HG03439 (cell line): ENCODE results near the gene BCL2L15.

Source experiments
- ATAC-seq: cut with Tn5 transposase; IDR thresholded peaks from one replicate; pipeline ENCODE4 v1.9.1; 2021; ENCODE audit warnings: mild to moderate bottlenecking, moderate library complexity; ENCODE audit not compliant: unreplicated experiment

BCL2L15 gene

DNA sequence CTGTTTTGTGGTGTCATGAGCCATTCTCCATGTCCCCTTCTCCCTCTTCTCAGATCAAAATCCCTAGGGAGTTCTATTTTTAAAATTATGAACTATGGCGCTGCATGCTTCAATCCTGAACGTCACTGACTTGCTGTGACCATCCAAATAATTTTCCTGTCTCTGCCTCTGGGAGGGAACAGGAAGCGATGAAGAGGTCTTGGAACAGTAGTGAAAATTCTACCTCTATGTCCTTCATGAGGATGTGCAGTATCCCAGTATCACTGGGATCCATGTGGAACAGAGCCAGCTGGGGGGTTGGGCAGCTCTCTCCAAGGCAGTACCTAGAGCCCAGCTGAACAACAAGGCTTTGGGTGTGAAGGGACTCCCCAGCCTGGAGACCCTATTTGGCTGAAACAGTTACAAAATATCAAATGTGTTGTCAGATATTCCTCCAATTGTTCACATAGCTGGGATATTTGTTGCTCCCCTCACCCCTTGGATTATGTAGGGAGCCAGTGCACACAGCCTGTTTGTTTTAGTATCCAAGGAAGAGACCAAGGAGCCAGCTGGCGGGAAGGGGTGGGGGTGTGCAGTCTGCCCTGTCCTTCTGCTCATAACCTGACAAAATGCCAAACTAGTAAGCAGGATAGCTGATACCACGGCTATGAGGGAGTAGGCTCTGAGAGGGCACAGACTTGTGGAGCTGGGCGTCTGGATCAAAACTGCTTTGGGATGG is 25.4 kb upstream of the BCL2L15 start:
- no peak for ATAC-seq

- ATAC-seq = peak; percentile 4
These were observed 18.1 kb upstream of the BCL2L15 start for GRCh38 chr1:113905435-113905861.

DNA sequence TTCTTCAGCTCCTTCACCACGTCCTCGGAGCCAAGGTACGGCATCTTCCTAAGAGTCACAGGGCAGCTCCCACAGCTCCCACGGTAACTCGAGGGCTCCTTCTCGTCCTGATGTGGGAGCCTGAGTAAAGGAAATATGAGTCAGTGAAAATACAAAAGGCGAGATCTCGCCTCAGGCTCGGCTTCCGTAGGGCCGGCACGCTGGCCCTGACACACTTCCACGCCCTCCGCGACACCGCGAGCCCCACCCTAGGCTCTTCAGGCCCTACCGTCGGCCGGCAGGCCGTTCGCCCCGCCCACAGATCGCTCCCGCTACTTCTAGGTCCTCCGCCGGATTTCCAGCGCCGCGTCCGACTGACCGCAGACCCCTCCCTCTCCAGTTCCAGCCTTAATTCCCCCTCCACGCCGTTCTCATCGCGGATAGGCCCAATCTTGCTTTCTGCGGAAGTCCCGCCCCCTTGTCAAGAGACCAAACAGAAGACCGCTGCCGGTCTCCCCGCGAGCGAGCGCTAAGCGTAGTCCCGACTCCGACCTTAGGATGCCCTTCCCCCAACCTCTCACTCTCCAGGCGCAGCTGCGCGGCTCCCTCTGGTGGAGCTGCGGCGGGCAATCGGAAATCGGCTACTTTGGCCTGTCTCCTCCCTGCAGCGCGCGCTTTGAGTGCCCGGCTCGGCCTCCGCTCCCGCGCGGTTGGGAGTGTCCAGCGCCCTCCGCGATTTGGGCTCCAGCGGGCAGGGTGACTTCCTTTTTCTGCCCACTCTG is 17.5 kb upstream of the BCL2L15 start, which contains the start of the genes AP4B1 and DCLRE1B:
TSS of gene AP4B1 (minus strand) at position 126 of the 761 bp plus-strand sequence. CDS start at position 44, 82 bp downstream.
TSS of gene DCLRE1B (plus strand) at position 653 of the 761 bp plus-strand sequence. CDS start 261 bp downstream, outside the sequence.
- peak; percentile 88 for ATAC-seq

GRCh38 chr1:113904293-113904673 is 16.9 kb upstream of the BCL2L15 start:
- ATAC-seq = peak; percentile 32

DNA sequence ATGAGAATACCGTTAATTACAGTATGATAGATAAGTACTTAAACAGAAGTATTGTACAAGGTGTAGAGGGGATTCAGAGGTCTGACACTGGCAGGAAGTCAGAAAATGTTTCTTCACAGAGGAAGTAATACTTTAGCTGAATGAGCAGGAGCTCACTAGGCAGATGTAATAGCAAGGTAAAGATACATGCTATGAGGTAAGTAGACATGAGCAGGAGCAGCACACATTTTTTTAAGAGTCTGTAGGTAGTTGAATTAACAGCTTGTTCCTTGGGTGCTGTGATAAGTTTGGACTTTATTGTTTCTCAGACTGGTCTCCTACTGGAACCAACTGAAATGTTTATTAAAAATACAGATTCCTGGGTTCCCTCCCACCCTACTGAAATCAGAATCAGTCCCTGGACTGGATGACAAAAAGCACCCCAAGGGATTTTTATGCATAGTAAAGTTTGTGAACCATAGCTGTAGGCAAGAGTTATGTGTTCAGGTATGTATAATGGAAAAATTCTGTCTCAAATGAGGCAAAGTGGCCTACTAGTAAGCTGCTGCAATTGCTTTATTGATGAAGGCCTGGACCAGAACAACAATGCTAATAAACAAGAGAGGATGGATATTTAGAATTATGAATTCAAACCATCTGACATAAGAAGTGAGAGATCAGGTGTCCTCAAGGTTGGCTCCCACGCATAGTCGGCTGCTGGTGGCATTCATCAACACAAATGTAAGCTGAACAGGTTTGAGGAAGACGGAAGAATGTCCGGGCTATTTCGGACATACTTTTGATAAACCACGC is 16.3 kb upstream of the BCL2L15 start:
- no peak for ATAC-seq

DNA sequence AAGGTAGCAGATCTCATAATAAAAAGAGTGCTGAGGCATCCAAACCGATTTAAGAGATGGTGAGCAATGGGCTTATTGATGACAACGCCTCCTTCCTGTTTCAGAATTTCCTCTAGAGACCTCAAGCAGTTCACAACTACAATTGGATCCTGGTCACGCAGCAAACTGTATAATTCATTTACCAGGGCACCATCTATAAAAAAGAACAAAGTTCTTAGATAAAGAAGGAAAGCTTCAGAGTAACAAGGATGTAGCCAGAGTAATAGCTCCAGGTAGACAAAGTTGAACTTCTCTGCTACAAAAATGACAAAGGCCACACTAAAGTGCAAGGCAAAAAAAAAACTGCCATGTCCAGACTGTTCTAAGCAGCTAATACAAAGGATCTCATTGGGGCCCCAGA is 13.8 kb upstream of the BCL2L15 start:
- ATAC-seq = no peak

DNA sequence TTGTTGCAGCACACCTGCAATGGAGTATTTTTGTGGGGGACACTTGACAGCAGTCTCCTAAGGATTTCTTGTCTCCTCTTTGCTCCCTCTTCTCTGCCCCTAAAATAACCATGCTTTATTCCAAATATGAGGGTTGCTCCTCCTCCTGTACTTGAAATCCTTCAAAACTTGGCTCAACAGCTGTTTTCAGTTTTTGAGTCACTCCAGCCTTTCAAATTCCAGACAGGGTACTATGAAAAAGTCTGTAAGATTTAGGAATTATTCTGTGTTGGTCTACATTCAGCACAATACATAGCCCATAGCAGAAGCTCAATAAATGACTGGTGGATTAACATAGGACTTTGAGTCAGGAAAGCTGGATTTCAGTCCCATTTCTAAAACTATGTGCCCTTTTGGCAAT is 11.7 kb upstream of the BCL2L15 start:
- no peak for ATAC-seq

DNA sequence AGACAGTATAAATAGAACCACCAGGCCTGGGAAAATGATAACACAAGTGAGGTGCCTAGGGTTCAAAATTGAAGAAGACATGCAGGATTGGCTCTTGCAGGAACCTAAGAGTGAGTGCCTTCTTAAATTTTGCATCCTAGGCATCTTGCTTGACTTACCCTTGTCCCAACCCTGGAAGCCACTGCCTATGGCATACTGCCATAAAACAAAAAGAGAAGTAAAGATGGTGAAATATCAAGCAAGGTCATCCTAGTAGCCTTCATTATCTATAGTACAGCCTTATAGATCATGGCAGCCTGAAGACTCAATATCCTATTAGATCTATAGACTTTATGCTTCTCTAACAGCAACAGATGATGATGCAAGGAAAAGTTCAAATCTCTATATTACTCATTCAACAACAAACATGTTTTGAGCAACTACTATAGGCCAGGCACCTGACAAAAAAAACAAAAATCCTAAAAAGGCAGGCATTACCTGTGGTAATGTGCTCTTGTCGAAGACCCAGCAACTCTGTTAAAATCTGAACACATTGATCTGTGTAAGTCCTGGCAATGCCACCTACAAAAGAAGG is 10.9 kb upstream of the BCL2L15 start:
- ATAC-seq = no peak

DNA sequence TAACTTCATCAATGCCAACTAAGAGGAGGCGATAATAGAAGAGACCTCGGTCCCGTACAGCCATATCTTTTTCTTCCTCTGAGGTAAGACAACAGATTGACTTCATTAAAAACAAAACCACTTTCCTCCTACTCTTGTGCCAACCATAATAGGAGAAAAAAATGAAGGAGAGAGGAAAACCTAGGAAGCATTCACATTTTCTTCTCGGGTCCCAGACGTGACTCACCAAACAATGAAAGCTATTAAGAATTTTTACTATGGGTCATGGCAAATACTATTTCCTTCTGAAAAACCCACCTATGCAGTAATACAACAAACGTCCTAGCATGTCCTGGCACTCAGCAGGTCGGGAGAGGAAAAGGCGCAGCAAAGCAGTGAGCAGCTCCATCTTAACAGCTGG is 8.6 kb upstream of the BCL2L15 start:
- no peak for ATAC-seq

DNA sequence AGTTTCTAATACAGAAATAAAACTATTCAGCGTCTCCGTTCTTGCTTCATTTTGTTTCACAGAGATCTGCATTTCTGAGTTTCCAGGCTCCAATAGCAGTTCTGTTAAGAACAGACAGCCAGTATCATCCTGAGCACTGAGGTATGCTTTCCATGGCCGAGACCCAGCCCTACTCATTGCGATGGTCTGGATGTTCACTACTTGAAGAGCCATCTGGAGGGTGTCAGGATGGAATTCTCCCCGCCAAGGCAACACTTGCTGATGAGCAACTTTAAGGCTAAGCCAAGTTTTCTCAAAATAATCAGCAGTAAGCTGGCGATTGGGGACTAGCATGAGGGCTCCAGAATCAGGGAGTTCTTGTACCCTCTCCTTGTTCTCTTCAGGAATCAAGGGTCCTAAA is 7.7 kb upstream of the BCL2L15 start:
- no peak for ATAC-seq

DNA sequence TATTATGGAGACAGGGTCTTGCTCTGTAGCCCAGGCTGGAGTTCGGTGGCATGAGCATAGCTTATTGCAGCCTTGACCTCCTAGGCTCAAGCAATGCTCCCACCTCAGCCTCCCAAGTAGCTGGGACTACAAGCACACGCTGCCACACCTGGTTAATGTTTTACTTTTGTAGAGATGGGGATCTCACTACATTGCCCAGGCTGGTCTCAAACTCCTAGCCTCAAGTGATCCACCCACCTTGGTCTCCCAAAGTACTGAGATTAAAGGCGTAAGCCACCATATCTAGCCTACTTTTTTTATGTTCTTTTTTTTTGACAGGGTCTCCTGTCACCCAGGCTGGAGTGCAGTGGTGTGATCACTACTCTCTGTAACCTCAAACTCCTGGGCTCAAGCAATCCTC is 5.9 kb upstream of the BCL2L15 start:
- ATAC-seq = no peak

- no peak for ATAC-seq
These were observed 4.3 kb upstream of the BCL2L15 start for GRCh38 chr1:113891631-113892220.

GRCh38 chr1:113890816-113891215 is 3.4 kb upstream of the BCL2L15 start:
- ATAC-seq = no peak

DNA sequence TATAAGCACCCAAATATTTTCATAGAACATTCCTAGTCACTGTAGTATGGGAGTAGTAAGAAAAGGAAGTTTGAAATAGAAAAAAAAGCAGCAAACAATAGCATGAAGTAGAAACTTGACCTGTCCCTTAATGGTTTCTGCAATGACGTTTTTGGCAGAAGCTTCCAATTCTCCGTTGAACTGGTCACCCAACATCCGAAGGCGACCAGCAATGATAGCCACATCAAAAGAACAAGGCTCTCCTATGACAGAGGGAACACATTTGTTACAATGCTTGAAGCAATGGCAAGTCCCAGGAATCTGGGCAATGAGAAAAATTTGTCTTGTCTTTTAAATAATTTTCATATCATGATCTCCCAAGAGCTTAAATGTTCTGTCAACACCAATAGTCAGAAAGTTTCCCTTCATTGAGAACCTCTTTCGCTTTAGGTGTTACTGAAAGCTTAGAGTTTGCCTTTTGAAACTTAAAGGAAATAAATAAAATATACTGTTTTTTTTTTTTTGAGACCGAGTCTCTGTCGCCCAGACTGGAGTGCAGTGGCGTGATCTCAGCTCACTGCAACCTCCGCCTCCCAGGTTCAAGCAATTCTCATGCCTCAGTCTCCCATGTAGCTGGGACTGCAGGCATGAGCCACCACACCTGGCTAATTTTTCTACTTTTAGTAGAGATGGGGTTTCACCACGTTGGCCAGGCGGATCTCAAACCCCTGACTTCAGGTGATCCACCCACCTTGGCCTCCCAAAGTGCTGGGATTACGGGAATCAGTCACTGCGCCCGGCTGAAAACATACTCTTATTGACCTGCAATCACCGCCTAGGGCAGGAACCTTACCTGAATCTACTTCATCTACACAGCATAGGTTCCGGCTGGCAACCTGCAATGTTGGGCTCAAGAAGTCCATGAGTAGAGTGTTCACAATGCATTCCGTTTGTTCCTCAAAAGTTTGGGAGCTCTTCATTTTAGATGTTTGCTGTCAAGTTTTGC is 672 bp downstream of the BCL2L15 start:
- ATAC-seq = no peak

- no peak for ATAC-seq
These were observed 5.7 kb downstream of the BCL2L15 start for GRCh38 chr1:113881661-113882060.

DNA sequence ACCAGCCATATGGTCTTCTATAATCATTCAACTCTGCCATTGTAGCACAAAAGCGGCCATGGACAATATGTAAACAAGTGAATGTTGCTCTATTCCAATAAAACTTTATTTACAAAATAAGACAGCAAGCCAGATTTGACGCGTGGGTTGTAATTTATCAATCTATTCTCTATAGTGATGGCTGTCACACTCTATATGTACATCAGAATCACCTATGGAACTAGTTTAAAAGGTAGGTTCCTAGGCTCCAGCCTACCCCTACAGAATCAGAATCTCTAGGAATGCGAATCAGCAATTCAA is 7.7 kb downstream of the BCL2L15 start:
- no peak for ATAC-seq

- ATAC-seq = no peak
These were observed 11.2 kb downstream of the BCL2L15 start for GRCh38 chr1:113876176-113876575.

GRCh38 chr1:113875714-113876113 is 11.7 kb downstream of the BCL2L15 start:
- ATAC-seq = no peak

- ATAC-seq = peak; percentile 39
These were observed 13.1 kb downstream of the BCL2L15 start for GRCh38 chr1:113874012-113874879.
